Testis (tissue), 3 donors: ENCODE data around the gene FBXL12. TPM values are rescaled to one million over a fixed set of nuclear protein-coding genes. Genes with fewer than 3 reads are reported as not detected.
"Not testable (repeated sequence)": the region's sequence is repeated elsewhere in the genome, so short reads cannot be mapped to it uniquely, and the experiment has no call there.

Experiments
- DNase-seq: peaks from one replicate; pipeline ENCODE4 v3.0.0-alpha.2; 2019
- H3K27ac ChIP-seq, 2 donors: fragments of 200-600 bp; sonication (generic); one replicate each; pipeline ENCODE4 v1.5.1; 2019
- H3K27me3 ChIP-seq: fragments of 200-600 bp; sonication (generic); one replicate; pipeline ENCODE4 v1.5.1; 2019
- H3K36me3 ChIP-seq: fragments of 200-600 bp; sonication (generic); one replicate; pipeline ENCODE4 v1.5.1; 2017; ENCODE audit warnings: low read depth; ENCODE audit errors: missing control alignments
- H3K4me1 ChIP-seq: fragments of 200-600 bp; sonication (generic); one replicate; pipeline ENCODE4 v1.5.1; 2019
- H3K4me3 ChIP-seq, 2 donors: fragments of 200-600 bp; sonication (generic); one replicate each; pipeline ENCODE4 v1.5.1; 2017 to 2019
- H3K9me3 ChIP-seq: fragments of 200-600 bp; sonication (generic); one replicate; pipeline ENCODE4 v1.5.1; 2017
- POLR2A ChIP-seq: fragments of 450-650 bp; IDR thresholded peaks from one replicate; pipeline ENCODE4 v1.6.1; 2017; ENCODE audit warnings: antibody characterized with exemption, mild to moderate bottlenecking, moderate library complexity
- WGBS, 2 donors: methylation state at CpG; one replicate each; pipeline ENCODE4 v1.1.5; 2018; 5-methylcytosine and 5-hydroxymethylcytosine counted together
- intact Hi-C: fragments of 100-400 bp; cut with DNase I; formaldehyde crosslinking; loops from one replicate; pipeline ENCODE4 v1.15.1; 2023; ENCODE audit warnings: low total_unique reads
- polyA plus RNA-seq: library from polyadenylated mRNA; stranded (reverse); fragments of 350-450 nt; fragmentation: Illumina TruSeq; extraction: RNeasy Lipid Tissue Mini Kit (QIAGEN cat#74804); gene quantifications from one replicate; pipeline ENCODE4 v1.2.3, GENCODE V29; 2014; ENCODE audit warnings: low read depth, low replicate concordance; ENCODE audit not compliant: insufficient read depth
- total RNA-seq, 2 donors: library from RNA; depleted of rRNA; stranded (reverse); fragments of >200 nt; gene quantifications; one replicate each; pipeline ENCODE4 v1.2.3, GENCODE V29; 2016
- TF ChIP-seq, protein P1 (sequence below), 3 experiments: fragments of 450-650 bp in 2 of 3; fragments of 200-600 bp in 1 of 3; sonication (generic) in 1 of 3; IDR thresholded peaks; one replicate each; pipeline ENCODE4 v1.5.1; 2016 to 2019; ENCODE audit warnings: antibody characterized with exemption in 3 of 3, mild to moderate bottlenecking in 2 of 3, moderate library complexity in 1 of 3

FBXL12 gene
- total and polyA plus RNA-seq, 3 donors from 2014 or later, result 24.7 to 42.6 (median 38.7) TPM

DNA sequence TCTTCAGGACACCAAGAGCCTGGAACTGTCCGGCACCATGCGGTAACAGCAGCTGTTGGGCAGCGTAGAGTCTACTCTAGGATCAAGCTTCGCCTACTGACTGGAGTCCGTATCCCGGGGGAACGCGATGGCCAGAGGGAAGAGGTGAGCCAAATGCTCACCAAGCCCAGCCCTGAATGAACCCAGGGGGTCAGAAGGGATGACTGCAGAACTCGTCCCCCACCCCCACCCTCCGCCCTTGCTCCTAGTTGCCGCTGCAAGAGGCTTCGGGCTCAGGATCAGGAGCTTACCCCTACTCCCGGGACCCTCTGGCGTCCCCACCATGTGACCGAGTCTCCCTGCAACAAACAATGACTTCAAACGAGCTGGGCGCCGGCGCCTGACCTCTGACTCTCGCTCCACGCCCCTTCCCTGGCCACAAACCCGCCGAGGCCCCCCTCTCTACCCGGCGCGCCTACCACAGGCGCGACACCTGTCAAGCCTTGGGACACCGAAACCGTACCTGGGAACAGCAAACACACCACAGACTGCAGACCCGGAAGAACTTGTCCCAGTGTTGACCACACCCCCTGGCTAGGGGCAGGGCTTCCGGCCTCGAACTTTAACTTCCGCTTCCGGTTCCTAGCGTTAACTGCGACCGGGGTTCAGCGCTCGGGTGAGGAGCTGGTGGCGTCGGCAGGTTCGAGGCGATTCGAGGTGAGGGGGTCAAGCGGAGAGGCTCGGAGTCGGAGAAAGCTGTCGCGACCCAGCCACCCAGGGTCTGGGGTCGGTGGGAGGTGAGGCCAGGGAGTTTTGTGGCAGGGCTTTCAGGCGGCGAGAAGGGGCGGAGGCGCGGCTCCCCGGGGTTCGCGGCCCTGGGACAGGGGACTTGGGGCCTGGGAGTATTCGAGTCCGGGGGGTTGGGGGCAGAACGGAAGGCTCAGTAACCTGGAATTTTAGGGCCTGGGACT is 8.7 kb upstream of the FBXL12 start, which contains the start of gene UBL5:
Gene UBL5, plus strand, starts transcription at position 630 of the 950 bp plus-strand sequence. CDS start 420 bp downstream, outside the sequence.
- peaks cover 12% of the 10 kb centered on the region for H3K4me1 ChIP-seq
- no peaks in the 10 kb centered on the region for H3K9me3 ChIP-seq
- peak within 1 kb of the TSS; percentile 80 to 95 for H3K4me3 ChIP-seq
- H3K36me3 ChIP-seq, result no peaks in the 10 kb centered on the region
- peak; percentile 95 for DNase-seq
- intact Hi-C loops, result no loop called here
- 0 to 1% methylated on average over 28 to 62 of the region's 62 CpGs for WGBS, 2 donors
- H3K27me3 ChIP-seq, result no peaks in the 10 kb centered on the region
- TF ChIP-seq, protein P1, sequence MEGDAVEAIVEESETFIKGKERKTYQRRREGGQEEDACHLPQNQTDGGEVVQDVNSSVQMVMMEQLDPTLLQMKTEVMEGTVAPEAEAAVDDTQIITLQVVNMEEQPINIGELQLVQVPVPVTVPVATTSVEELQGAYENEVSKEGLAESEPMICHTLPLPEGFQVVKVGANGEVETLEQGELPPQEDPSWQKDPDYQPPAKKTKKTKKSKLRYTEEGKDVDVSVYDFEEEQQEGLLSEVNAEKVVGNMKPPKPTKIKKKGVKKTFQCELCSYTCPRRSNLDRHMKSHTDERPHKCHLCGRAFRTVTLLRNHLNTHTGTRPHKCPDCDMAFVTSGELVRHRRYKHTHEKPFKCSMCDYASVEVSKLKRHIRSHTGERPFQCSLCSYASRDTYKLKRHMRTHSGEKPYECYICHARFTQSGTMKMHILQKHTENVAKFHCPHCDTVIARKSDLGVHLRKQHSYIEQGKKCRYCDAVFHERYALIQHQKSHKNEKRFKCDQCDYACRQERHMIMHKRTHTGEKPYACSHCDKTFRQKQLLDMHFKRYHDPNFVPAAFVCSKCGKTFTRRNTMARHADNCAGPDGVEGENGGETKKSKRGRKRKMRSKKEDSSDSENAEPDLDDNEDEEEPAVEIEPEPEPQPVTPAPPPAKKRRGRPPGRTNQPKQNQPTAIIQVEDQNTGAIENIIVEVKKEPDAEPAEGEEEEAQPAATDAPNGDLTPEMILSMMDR (IDR thresholded peaks at IDR 0.05), result no peak
- TF ChIP-seq POLR2A, result peak; percentile 63
- peak within 1 kb of the TSS; percentile 39 to 78 for H3K27ac ChIP-seq

DNA sequence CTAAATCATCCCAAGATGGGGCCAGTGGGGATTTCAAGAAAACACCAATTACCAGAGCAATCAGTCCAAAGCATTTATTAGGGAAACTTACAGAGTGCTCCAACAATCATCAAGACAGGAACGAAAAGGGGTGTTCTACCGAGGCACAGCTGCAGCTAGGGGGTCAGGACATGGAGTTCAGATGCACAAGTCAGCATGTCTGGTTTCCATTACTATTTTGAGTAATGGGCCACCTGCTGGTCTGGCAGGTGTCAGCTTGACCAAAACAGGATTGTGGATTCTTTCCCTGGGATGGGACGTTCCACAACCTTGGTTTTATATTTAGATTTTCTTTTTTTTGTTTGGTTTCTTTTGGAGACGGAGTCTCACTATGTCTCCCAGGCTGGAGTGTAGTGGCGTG is 4.9 kb upstream of the FBXL12 start:
- Histone ChIP-seq H3K27me3 (no peaks in the 10 kb centered on the region), H3K36me3 (no peaks in the 10 kb centered on the region), H3K27ac (no peak overlapping the region), H3K4me3 (no peak overlapping the region), H3K4me1 (peaks cover 12% of the 10 kb centered on the region), H3K9me3 (no peaks in the 10 kb centered on the region)
- intact Hi-C loops, result no loop called here
- TF ChIP-seq, protein P1 (IDR thresholded peaks at IDR 0.05), result no peak
- no peak for TF ChIP-seq POLR2A
- no peak for DNase-seq
- WGBS, 2 donors, result 55 to 73% methylated on average over 5 of the region's 5 CpGs

DNA sequence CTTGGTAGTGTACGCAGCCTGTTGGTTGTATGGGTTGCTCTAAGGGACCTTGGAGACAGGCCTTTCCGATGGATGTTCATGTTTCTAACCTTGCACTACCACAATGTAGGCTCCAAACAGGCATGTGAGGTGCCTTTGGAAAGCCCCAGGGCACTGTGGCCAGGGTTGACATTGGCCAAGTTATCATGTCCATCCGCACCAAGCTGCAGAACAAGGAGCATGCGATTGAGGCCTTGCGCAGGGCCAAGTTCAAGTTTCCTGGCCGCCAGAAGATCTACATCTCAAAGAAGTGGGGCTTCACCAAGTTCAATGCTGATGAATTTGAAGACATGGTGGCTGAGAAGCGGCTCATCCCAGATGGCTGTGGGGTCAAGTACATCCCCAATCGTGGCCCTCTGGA is 1.2 kb upstream of the FBXL12 start:
- H3K27me3 ChIP-seq, DNase-seq, H3K36me3 ChIP-seq, H3K9me3 ChIP-seq, intact Hi-C loops, H3K4me1 ChIP-seq: not testable (repeated sequence)
- peak overlapping the region; percentile 75 to 93 for H3K27ac ChIP-seq
- peak overlapping the region; percentile 90 to 93 for H3K4me3 ChIP-seq
- 75 to 83% methylated on average over 8 of the region's 8 CpGs for WGBS, 2 donors

DNA sequence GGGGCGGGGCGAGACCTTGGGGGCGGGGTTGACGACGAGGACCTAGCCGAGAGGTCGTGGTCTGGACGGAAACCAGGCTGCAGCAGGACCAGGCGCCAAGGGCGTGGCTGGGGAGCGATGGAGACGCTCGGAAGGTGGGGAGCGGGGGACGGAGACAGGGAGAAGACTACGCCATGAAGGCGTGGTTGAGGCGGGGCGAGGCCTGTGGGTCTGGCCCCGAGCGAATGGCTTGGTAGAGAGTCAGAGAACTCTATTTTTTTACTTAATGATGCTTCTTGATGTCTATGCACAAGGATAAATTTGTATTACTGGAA is 674 bp upstream of the FBXL12 start:
- WGBS, 2 donors, result 0 to 1% methylated on average over 18 to 21 of the region's 21 CpGs
- H3K27me3 ChIP-seq, result no peaks in the 10 kb centered on the region
- H3K9me3 ChIP-seq, result no peaks in the 10 kb centered on the region
- H3K36me3 ChIP-seq, result no peaks in the 10 kb centered on the region
- peak overlapping the region; percentile 90 to 93 for H3K4me3 ChIP-seq
- no peak for TF ChIP-seq POLR2A
- TF ChIP-seq, protein P1 (IDR thresholded peaks at IDR 0.05), result no peak
- peaks cover 8% of the 10 kb centered on the region for H3K4me1 ChIP-seq
- no peak for DNase-seq
- intact Hi-C loops, result no loop called here
- H3K27ac ChIP-seq, result peak overlapping the region; percentile 75 to 93

DNA sequence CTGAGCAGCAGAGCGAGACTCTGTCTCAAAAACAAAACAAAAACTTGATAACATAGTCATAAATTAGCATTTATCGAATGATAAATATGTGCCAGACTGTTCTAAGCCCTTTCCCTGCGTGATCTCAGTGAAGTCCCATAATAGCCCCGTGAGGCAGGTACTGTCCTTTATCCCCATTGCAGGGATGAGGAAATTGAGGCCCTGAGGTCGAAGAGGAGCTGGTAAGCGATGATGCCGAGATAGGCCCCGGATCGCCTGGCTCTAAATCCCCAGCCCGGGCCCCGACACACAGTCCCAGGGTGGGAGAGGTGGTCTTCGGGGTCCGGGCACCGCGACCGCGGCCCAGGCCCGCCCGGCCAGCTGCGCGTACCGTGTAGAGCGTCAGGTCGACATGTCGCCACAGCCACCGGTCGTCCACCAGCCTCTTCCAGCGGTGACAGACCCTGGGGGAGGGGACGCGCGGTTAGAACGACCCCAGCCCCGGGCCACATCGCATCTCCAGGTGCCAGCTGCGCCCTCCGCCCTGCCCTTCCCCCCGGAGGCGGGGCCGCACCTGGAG is 625 bp downstream of the FBXL12 start:
- no peaks in the 10 kb centered on the region for H3K36me3 ChIP-seq
- H3K4me3 ChIP-seq, result peak overlapping the region; percentile 90 to 93
- no peak for TF ChIP-seq POLR2A
- TF ChIP-seq, protein P1 (IDR thresholded peaks at IDR 0.05), result no peak
- 2 to 5% methylated on average over 14 to 38 of the region's 39 CpGs for WGBS, 2 donors
- H3K27ac ChIP-seq, result peak overlapping the region; percentile 75 to 93
- H3K9me3 ChIP-seq, result no peaks in the 10 kb centered on the region
- H3K4me1 ChIP-seq, result peaks cover 5% of the 10 kb centered on the region
- intact Hi-C loops, result no loop called here
- no peaks in the 10 kb centered on the region for H3K27me3 ChIP-seq
- no peak for DNase-seq
